ENCODE measurements around the gene MB.

GRCh38 chr22:35564975-35565867, 51.9 kb downstream of the MB start:
- no peak for TF ChIP-seq POLR2A (IDR thresholded peaks at IDR 0.05)
- no peak for TF ChIP-seq CTCF (IDR thresholded peaks at IDR 0.05)
